Non-pigmented ciliary epithelial cell (primary cell): ENCODE results near the gene NUP153.
"Not testable (repeated sequence)": the region's sequence is repeated elsewhere in the genome, so short reads cannot be mapped to it uniquely, and the experiment has no call there.

ENCODE experiments used
- DNase-seq: peaks from one replicate; pipeline ENCODE4 v3.0.0-alpha.2; 2010; ENCODE audit warnings: low read depth

The NUP153 gene

GRCh38 chr6:17601386-17601703 is 105.4 kb downstream of the NUP153 start:
- no peak for DNase-seq

- DNase-seq = no peak
These were observed 106.0 kb downstream of the NUP153 start for GRCh38 chr6:17600527-17601385.

- no peak for DNase-seq
These were observed 106.7 kb downstream of the NUP153 start, which contains the start of gene FAM8A1 for GRCh38 chr6:17599877-17600526. Gene FAM8A1 (plus strand): TSS chr6:17600302. CDS start chr6:17600410, 108 bp downstream.

GRCh38 chr6:17596085-17596484 is 110.6 kb downstream of the NUP153 start:
- no peak for DNase-seq

GRCh38 chr6:17593246-17593645 is 113.5 kb downstream of the NUP153 start:
- DNase-seq = no peak

- DNase-seq = no peak
These were observed 115.4 kb downstream of the NUP153 start for GRCh38 chr6:17591287-17591686.

GRCh38 chr6:17589406-17590096 is 117.2 kb downstream of the NUP153 start:
- DNase-seq = peak; percentile 86

GRCh38 chr6:17588011-17588410 is 118.7 kb downstream of the NUP153 start:
- no peak for DNase-seq

- DNase-seq = not testable (repeated sequence)
These were observed 120.1 kb downstream of the NUP153 start for GRCh38 chr6:17586623-17587022.

GRCh38 chr6:17585766-17586490 is 120.8 kb downstream of the NUP153 start:
- no peak for DNase-seq

GRCh38 chr6:17584241-17584803 is 122.4 kb downstream of the NUP153 start:
- DNase-seq = no peak

GRCh38 chr6:17583811-17584210 is 122.9 kb downstream of the NUP153 start:
- DNase-seq = no peak

GRCh38 chr6:17581282-17581681 is 125.4 kb downstream of the NUP153 start:
- not testable (repeated sequence) for DNase-seq

- DNase-seq = no peak
These were observed 126.1 kb downstream of the NUP153 start for GRCh38 chr6:17580518-17581048.

GRCh38 chr6:17577059-17577458 is 129.7 kb downstream of the NUP153 start:
- no peak for DNase-seq

- DNase-seq = peak; percentile 56
These were observed 131.7 kb downstream of the NUP153 start for GRCh38 chr6:17574866-17575560.

- DNase-seq = no peak
These were observed 141.3 kb downstream of the NUP153 start for GRCh38 chr6:17565399-17565798.
